Sigmoid colon (tissue), 7 donors: ENCODE data around the gene TMEM74B. TPM values are rescaled to one million over a fixed set of nuclear protein-coding genes. Genes with fewer than 3 reads are reported as not detected.

Source experiments
- DNase-seq: peaks from one replicate; pipeline ENCODE4 v3.0.0-alpha.2; 2019
- H3K27ac ChIP-seq, 4 donors: fragments of 200-600 bp; sonication (generic); one replicate each; pipeline ENCODE4 v1.5.1; 2016 to 2019; ENCODE audit warnings: mild to moderate bottlenecking in 1 of 4
- H3K27me3 ChIP-seq, 3 donors: fragments of 200-600 bp; sonication (generic); one replicate each; pipeline ENCODE4 v1.5.1; 2019; ENCODE audit warnings: mild to moderate bottlenecking in 1 of 3
- H3K36me3 ChIP-seq, 4 donors: fragments of 200-600 bp; sonication (generic); one replicate each; pipeline ENCODE4 v1.5.1; 2016 to 2019
- H3K4me1 ChIP-seq, 4 donors: fragments of 200-600 bp; sonication (generic); one replicate each; pipeline ENCODE4 v1.5.1; 2017 to 2019
- H3K4me3 ChIP-seq, 4 donors: fragments of 200-600 bp; sonication (generic); one replicate each; pipeline ENCODE4 v1.5.1; 2017 to 2019; ENCODE audit warnings: mild to moderate bottlenecking in 2 of 4, moderate library complexity in 1 of 4
- H3K9me3 ChIP-seq, 4 donors: fragments of 200-600 bp in 3 of 4; sonication (generic) in 3 of 4; one replicate each; pipeline versions ENCODE4 v1.5.1 to v1.6.1; 2013 to 2019
- EP300 ChIP-seq, 4 donors: sonication (generic); formaldehyde crosslinking; IDR thresholded peaks; one replicate each; pipeline ENCODE4 v1.6.1; 2017; ENCODE audit warnings: antibody characterized with exemption in 4 of 4
- POLR2A ChIP-seq, 2 donors: fragments of 450-650 bp; IDR thresholded peaks; one replicate each; pipeline ENCODE4 v1.6.1; 2016; ENCODE audit warnings: antibody characterized with exemption in 2 of 2, mild to moderate bottlenecking in 2 of 2, moderate library complexity in 2 of 2
- POLR2AphosphoS5 ChIP-seq, 4 donors: sonication (generic); formaldehyde crosslinking; IDR thresholded peaks; one replicate each; pipeline ENCODE4 v1.6.1; 2017; ENCODE audit warnings: antibody characterized with exemption in 4 of 4
- WGBS, 2 donors: extraction: QIAGEN DNeasy Blood & Tissue Kit; methylation state at CpG; one replicate each; pipeline ENCODE4 v1.1.7; 2013; 5-methylcytosine and 5-hydroxymethylcytosine counted together
- intact Hi-C: fragments of 100-400 bp; cut with DNase I; formaldehyde crosslinking; loops from one replicate; pipeline ENCODE4 v1.15.1; 2023
- polyA plus RNA-seq, 3 donors: library from polyadenylated mRNA; stranded (reverse); fragments of 200-250 nt; gene quantifications; one replicate each; pipeline ENCODE4 v1.2.3, GENCODE V29; 2013
- total RNA-seq, 4 donors: library from RNA; depleted of rRNA; stranded (reverse); fragments of >200 nt; gene quantifications; one replicate each; pipeline ENCODE4 v1.1.0, GENCODE V29; 2016
- TF ChIP-seq, protein P1 (sequence below), 4 experiments: fragments of 450-650 bp in 3 of 4; fragments of 200-600 bp in 1 of 4; IDR thresholded peaks; one replicate each; pipeline ENCODE4 v1.5.1; 2016 to 2019; ENCODE audit warnings: antibody characterized with exemption in 4 of 4, mild to moderate bottlenecking in 3 of 4, moderate library complexity in 2 of 4
- donor health status: healthy with polysubstance abuse.
- donor health status: Bipolar disorder and iron deficiency.
- donor health status: healthy.

The TMEM74B gene
- total and polyA plus RNA-seq, 7 donors: 0.33 to 2.9 TPM; not detected in 5

DNA sequence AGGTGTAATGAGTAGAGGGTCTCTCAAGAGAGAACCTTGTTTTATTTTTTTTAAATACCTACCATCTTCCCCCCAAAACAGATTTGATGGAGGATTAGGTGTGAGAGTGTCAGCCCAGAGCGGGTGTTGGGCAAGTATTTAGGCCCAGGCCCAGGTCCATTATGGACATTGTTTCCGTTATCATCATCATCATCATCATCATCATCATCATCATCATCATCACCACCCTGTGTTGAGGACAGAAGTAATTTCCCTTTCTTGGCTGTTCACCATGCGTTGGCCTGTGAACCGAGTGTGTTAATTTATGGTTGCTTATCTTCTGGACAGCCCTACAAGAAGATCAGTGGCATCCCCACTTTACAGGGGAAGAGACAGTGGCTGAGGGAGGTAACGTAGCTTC, 37.8 kb downstream of the TMEM74B start:
- Histone ChIP-seq H3K4me1 (no peaks in the 10 kb centered on the region), H3K9me3 (no peaks in the 10 kb centered on the region), H3K36me3 (peaks cover 5 to 67% (median 19%) of the 10 kb centered on the region in 4 donors), H3K27ac (no peak overlapping the region), H3K4me3 (no peak overlapping the region), H3K27me3 (no peaks in the 10 kb centered on the region)
- intact Hi-C loops: no loop called here
- TF ChIP-seq POLR2AphosphoS5 (IDR thresholded peaks at IDR 0.05): no peak
- TF ChIP-seq EP300 (IDR thresholded peaks at IDR 0.05): no peak
- TF ChIP-seq, protein P1, sequence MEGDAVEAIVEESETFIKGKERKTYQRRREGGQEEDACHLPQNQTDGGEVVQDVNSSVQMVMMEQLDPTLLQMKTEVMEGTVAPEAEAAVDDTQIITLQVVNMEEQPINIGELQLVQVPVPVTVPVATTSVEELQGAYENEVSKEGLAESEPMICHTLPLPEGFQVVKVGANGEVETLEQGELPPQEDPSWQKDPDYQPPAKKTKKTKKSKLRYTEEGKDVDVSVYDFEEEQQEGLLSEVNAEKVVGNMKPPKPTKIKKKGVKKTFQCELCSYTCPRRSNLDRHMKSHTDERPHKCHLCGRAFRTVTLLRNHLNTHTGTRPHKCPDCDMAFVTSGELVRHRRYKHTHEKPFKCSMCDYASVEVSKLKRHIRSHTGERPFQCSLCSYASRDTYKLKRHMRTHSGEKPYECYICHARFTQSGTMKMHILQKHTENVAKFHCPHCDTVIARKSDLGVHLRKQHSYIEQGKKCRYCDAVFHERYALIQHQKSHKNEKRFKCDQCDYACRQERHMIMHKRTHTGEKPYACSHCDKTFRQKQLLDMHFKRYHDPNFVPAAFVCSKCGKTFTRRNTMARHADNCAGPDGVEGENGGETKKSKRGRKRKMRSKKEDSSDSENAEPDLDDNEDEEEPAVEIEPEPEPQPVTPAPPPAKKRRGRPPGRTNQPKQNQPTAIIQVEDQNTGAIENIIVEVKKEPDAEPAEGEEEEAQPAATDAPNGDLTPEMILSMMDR (IDR thresholded peaks at IDR 0.05): no peak
- no peak for TF ChIP-seq POLR2A (IDR thresholded peaks at IDR 0.05)
- 94 to 95% methylated on average over 5 of the region's 5 CpGs for WGBS, 2 donors
- DNase-seq: no peak

DNA sequence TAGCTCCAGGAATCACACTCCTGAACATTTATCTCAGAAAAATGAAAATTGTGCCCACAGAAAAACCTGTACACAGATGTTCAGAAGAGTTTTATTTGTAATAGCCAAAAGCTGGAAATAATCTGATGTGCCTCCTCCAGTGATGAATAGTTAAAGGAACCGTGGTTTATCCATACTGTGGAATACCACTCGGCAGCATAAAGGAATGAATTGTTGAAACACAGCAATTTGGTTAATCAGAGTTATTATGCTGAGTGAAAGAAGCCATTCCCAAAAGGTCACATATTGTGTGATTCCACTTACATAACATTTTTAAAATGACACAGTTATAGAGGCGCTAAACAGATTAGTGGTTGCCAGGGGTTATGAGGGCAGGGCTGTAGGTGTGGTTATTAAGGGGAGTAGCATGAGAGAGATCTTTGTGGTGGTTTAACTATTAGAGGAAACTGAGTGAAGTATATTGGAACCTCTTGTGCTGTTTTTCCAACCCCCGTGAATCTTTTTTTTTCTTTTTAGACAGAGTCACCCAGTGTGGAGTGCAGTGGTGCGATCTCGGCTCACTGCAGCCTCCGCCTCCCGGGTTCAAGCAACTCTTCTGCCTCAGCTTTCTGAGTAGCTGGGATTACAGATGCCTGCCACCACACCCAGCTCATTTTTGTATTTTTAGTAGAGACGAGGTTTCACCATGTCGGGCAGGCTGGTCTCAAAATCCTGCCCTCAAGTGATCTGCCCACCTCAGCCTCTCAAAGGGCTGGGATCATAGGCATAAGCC, 40.2 kb downstream of the TMEM74B start:
- H3K4me1 ChIP-seq: no peaks in the 10 kb centered on the region
- peaks cover 9 to 85% (median 23%) of the 10 kb centered on the region in 4 donors for H3K36me3 ChIP-seq
- H3K27ac ChIP-seq: no peak overlapping the region
- no peak for DNase-seq
- H3K27me3 ChIP-seq: no peaks in the 10 kb centered on the region
- WGBS, 2 donors: 93% methylated on average over 10 of the region's 10 CpGs
- TF ChIP-seq POLR2A (IDR thresholded peaks at IDR 0.05): no peak
- no peak overlapping the region for H3K4me3 ChIP-seq
- intact Hi-C loops: no loop called here
- no peaks in the 10 kb centered on the region for H3K9me3 ChIP-seq

DNA sequence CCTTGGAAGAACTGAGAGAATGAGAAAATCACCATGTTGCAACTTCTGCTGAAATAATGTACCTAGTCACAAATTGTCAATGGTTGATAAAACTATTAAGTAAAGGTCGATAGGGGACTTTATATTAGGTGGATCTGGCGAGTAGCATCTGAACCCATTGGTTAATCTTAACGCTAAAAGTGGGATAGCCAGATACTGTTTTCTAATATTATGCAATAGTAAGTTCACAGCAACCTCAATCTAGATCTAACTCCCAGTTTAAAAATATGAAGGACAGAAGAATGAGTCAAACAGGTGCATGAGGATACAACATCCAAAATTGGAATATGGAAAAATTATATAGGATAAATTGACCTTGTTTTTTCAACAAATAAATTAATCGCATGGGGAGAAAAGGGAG, 47.5 kb downstream of the TMEM74B start:
- intact Hi-C loops: no loop called here
- no peak for TF ChIP-seq POLR2A (IDR thresholded peaks at IDR 0.05)
- TF ChIP-seq EP300 (IDR thresholded peaks at IDR 0.05): no peak
- TF ChIP-seq POLR2AphosphoS5 (IDR thresholded peaks at IDR 0.05): no peak
- TF ChIP-seq, protein P1 (IDR thresholded peaks at IDR 0.05): no peak
- Histone ChIP-seq H3K36me3 (peaks cover 16 to 91% (median 39%) of the 10 kb centered on the region in 4 donors), H3K9me3 (no peaks in the 10 kb centered on the region), H3K27ac (no peak overlapping the region), H3K27me3 (no peaks in the 10 kb centered on the region), H3K4me1 (no peaks in the 10 kb centered on the region), H3K4me3 (no peak overlapping the region)
- no peak for DNase-seq
- 77 to 84% methylated on average over 4 of the region's 4 CpGs for WGBS, 2 donors

DNA sequence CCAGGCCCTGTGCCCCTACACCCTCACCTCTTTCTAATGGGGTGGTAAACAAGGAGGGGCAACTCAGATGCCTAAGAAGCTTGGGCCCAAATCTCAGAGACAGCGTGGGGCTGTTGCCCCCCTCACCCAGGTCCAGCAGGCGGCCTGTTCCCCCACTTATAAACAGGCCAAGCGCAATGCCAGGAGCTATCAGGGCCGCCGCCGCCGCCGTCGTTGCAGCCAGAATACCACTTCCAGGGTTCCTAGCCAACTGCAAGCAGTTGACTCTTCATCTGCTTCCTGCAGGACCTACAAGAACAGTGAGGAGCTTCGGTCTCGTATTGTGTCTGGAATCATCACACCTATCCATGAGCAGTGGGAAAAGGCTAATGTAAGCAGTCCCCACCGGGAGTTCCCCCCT, 49.9 kb downstream of the TMEM74B start:
- H3K36me3 ChIP-seq: peaks cover 11 to 93% (median 49%) of the 10 kb centered on the region in 4 donors
- no peak for DNase-seq
- H3K27me3 ChIP-seq: no peaks in the 10 kb centered on the region
- H3K9me3 ChIP-seq: no peaks in the 10 kb centered on the region
- WGBS, 2 donors: 94% methylated on average over 12 of the region's 12 CpGs
- no peaks in the 10 kb centered on the region for H3K4me1 ChIP-seq
- H3K27ac ChIP-seq: no peak overlapping the region
- no peak overlapping the region for H3K4me3 ChIP-seq
- intact Hi-C loops: no loop called here
- TF ChIP-seq, protein P1 (IDR thresholded peaks at IDR 0.05): no peak
- TF ChIP-seq POLR2AphosphoS5 (IDR thresholded peaks at IDR 0.05): no peak
- no peak for TF ChIP-seq POLR2A (IDR thresholded peaks at IDR 0.05)
- no peak for TF ChIP-seq EP300 (IDR thresholded peaks at IDR 0.05)

DNA sequence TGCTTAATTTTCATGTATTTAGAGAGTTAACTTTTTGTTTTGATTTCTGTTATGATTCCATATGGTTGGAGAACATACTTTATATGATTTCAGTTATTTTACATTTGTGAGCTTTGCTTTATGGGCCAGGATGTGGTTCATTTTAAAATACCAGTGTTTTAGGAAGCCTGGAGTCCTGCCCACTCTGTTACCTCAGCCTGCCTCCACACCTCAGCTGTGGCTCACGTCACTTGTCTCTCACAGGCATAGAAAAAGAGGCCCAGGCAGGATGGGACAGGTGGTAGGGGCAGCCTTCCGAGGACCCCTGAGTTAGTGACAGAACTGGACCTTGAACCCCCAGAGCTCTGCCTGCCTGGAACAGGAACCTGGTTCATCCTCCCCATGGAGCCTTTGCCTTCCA, 50.4 kb downstream of the TMEM74B start:
- no peak overlapping the region for H3K27ac ChIP-seq
- WGBS, 2 donors: 85 to 91% methylated on average over 2 of the region's 2 CpGs
- H3K36me3 ChIP-seq: peaks cover 11 to 93% (median 51%) of the 10 kb centered on the region in 4 donors
- intact Hi-C loops: no loop called here
- DNase-seq: no peak
- H3K4me3 ChIP-seq: no peak overlapping the region
- no peaks in the 10 kb centered on the region for H3K27me3 ChIP-seq
- H3K9me3 ChIP-seq: no peaks in the 10 kb centered on the region
- TF ChIP-seq, protein P1 (IDR thresholded peaks at IDR 0.05): no peak
- TF ChIP-seq POLR2AphosphoS5 (IDR thresholded peaks at IDR 0.05): no peak
- TF ChIP-seq EP300 (IDR thresholded peaks at IDR 0.05): no peak
- no peak for TF ChIP-seq POLR2A (IDR thresholded peaks at IDR 0.05)
- no peaks in the 10 kb centered on the region for H3K4me1 ChIP-seq
